Measurements from ENCODE around the gene BMP15.

- no peak for TF ChIP-seq CTCF (conservative IDR thresholded peaks at IDR 0.05)
- TF ChIP-seq ZFX (IDR thresholded peaks at IDR 0.05), result no peak
Observed at GRCh38 chrX:50871922-50872453, 38.5 kb upstream of the BMP15 start.

Data from C4-2B (cell line).